Measurements from ENCODE around the gene FBXL7.

FBXL7 gene

GRCh38 chr5:15966651-15967050, 466.7 kb downstream of the FBXL7 start:
- DNase-seq, result no peak

GRCh38 chr5:15968993-15969392, 469.0 kb downstream of the FBXL7 start:
- DNase-seq, result no peak

- DNase-seq, result no peak
Observed at GRCh38 chr5:15977851-15978250, 477.9 kb downstream of the FBXL7 start.

DNA sequence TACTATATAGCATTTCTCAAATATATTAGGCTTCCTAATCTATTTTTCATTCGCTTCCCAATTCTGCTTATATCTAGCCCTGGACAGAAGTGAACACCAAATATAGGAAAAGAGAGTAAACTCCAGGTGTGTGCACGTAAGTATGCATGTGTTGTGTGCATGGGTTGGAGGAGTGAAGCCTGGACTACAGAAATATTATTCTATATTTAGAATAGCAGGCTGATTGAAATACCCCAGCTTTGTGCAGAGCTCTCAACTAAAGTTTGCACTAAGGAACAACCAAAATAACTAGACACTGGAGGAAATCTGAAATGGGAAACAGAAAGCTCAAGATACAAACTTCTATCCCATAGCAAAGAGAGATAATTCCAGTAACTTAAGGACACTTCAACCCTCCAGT, 480.9 kb downstream of the FBXL7 start:
- no peak for DNase-seq

GRCh38 chr5:15983392-15983791, 483.4 kb downstream of the FBXL7 start:
- no peak for DNase-seq

All from activated CD4-positive, alpha-beta T cell treated with anti-CD3 and anti-CD28 coated beads for 4 hours (primary cell).